GM15510 (cell line): Measurements from ENCODE around the gene PANK1.

Experiments
- POLR2A ChIP-seq: IDR thresholded peaks from 3 replicates; pipeline ENCODE4 v1.6.1; 2011; ENCODE audit warnings: borderline replicate concordance; ENCODE audit not compliant: insufficient read length; ENCODE audit errors: extremely low read depth

Gene PANK1

DNA sequence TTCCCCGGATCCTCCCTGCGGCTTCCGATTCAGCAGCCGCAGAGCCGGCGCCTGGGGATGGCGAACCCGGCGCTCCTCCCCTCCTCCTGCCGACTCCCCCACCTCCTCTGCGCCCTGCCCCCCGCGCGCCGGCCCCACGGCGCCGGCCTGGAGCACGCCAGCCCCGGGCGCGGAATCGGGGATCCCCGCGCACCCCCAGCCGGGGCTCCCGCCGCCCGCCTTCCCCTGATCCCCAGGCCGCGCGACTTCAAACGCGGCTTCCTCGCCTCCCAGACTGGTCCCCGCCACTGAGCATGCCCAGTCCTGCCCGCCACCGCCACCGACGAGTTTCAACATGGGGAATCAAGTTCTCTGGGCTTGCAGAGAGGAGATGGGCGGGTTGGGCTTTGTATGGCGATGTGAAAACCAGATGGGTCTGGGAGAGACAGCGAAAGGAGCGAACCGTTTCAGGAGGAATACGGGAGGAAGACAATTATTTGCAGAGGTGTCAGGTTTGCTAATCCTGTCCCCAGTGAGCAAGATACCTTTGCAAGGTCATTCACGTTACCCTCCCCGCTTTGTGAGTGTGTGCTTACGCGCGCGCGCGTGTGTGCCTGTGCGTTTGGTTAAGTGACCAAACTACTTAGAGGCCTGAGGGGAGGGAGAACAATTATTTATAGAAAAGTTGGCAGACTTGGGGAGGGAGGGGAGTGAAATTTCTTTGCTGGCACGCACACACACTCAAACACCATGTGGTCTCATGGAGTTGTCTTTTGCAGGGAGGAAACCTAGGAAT lies at the start of gene PANK1:
Gene PANK1 (minus strand): TSS at position 276 of the 775 bp plus-strand sequence. CDS start 351 bp downstream, outside the sequence.
- peak; percentile 75 for TF ChIP-seq POLR2A

DNA sequence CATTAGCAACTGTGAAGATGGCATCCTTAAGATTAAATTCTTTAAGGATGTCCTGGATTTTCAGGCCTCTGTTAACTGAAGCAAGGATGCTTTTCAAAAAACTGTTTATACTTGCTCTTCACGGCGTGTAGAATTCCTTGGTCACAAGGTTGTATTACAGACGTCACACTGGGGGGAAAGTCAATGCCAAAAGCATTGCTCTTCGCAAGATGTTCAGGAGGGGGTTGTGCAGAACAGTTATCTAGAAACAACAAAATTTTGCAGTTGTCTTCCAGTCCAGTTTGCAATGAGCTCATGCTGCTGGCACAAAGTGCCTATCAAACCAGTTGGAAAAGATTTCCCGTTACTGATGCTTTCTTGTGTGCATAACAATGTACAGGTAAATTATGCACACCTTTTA lies 48.1 kb upstream of the PANK1 start:
- no peak for TF ChIP-seq POLR2A

DNA sequence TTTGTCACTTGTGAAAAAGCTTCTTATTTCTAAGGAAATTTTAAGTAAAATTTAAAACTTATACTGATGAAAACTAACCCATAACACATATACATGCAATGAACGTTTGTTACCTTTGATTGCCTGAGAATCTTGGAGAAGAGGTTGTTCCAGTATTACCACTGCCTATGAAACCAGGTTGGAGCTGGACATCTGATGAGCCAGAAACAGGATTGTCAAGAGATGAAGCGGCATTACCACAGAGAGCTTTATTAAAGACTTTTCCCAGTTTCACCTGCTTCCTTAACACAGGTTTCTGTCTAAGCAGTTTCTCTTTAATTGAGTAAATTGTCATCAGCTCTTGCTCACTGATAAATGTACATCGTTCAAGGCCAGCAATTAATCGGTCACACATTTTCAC lies 47.4 kb upstream of the PANK1 start:
- TF ChIP-seq POLR2A: no peak

DNA sequence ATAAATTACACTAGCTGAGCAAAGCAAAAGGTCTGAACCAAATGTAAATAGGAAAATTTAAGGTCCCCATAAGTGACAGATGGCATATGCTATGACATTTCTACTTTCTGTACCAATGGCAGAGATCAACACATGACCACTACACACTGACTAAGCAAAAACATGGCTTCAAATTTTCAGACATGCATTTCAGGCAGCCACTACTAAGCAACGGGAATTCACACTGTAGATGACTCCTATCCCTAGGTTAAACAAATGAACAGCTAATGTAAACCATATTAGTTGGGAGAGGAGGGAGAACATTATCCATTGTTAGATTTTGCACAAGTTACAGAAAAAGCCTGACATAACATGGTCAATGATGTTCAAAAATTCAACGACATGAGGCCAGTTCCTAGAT lies 45.0 kb upstream of the PANK1 start:
- no peak for TF ChIP-seq POLR2A

DNA sequence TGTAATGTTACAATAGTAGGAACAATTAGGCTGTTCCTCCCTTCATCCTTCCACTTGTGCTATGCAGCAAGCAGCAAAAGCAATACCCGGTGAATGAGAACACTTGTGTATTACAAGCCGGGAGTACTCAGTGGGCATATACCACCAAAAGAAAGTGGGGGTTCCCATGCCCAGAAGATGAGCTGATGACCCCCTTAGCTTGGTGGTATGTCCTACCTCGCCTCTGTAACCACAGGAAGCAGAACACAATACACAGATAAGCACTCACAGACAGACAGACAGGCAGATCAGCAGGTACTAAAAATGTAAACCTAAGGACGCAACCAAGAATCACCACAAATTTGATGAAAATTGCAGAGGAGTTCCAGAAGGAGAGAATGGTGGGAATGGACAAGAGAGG lies 40.9 kb upstream of the PANK1 start:
- TF ChIP-seq POLR2A: no peak

DNA sequence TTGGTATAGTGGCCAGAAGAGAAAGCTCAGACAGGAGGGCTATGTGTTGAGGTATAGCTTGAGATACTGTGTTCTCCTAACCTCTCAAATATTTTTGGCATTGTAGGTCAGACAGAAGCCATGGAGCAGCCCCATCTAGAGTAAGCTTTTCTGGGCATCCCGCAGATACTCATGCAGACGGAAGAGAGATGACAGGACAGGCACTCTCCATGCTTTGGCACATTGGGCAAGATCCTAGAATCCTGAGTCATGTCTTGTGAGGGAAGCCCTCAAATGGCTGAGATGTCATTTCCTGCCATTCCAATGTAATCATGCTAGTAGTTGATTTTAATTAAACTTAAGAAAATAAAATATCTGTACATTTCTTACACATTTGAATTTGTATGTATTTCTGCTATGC lies 39.6 kb upstream of the PANK1 start:
- no peak for TF ChIP-seq POLR2A

DNA sequence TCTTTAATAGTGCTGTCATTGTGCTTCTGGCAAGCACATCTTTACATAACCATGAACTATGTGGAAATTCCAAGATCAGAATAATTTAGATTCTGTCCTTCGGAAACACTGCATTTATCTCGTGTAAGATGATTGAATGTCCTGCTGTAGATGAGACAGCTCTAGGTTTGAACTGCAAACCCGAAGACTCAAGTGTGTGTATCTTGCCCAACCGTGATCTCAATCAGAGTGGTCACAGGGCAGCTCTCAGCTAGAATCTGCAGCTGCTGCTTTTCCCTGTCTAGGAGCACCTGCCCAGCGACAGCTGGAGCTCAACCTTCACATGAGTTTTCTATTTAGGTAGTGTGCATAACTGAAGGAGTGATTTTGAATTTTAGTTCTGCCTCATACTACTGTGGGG lies 38.8 kb upstream of the PANK1 start:
- no peak for TF ChIP-seq POLR2A

DNA sequence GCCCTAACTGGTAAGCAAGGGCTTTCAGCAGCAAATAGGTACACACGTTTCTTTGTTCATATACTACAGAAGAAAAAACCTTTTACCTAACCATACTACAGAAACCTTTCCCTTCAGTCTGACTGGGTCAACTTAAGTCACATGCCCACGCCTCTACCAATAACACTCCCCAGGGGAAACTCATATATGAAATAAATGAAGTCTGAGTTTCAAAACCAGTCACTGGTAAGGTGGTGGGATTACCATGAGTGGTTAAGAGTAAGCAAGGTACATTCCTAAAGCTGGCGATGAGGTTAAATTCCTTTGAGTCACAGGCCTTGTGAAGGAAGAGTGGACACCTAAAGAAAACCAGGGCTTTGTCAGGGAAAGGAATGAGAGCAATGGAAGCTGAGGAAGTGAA lies 34.9 kb upstream of the PANK1 start:
- no peak for TF ChIP-seq POLR2A

DNA sequence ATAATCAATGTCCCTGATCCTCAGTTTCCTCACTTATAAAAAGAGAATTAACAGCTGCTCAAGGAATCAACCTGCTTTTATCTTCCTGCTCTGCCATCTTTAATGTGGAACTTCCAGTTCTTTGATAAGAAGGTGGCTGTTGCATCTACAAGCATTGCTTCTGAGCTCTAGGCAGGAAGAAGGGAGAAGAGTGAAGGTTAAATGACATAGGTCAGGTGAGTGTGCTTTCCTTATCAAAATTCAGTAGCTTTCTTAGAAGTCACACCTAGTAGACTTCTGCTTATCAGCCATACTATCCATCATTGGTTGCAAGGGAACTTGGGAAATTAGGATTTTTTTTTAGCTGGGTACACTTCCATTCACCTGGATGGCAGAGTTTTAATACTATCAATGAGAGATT lies 32.3 kb upstream of the PANK1 start:
- no peak for TF ChIP-seq POLR2A

DNA sequence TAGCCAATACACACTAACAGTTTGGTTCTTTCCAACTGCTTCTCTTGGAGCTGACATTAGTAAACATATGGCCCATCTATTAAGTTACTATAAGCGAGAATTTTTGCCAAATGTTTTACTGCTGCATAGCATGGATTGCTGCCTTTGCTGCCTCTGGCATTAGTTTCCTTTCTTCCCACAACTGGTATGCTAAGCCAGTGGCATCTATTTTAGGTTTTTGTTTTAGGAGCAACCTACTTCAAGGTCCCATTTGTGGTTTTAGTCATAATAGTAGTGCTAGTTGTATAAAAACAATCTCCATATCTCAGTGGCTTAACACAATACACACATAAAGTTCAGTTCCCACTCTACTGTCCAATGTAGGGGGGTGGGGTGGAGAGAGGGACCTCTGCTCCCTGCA lies 25.9 kb upstream of the PANK1 start:
- TF ChIP-seq POLR2A: no peak

DNA sequence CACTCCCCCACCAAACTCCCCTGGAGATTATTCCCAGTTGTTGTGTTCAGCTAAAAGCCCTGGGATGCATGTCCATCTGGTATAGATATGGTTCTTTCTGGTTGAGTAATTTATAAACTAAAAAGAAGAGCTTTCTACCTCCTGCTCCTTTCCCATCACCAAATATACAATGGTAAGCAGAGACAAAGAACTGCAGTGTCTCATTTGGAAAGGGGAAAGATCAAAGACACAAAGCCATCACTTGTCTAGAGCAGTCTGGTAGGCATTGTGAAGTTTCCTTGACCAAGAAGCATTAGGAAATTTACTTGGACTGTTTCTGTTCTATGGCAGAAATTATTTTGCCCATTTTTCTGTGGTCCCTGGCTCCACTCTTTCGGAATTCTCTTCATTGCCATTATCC lies 24.9 kb upstream of the PANK1 start:
- TF ChIP-seq POLR2A: no peak

DNA sequence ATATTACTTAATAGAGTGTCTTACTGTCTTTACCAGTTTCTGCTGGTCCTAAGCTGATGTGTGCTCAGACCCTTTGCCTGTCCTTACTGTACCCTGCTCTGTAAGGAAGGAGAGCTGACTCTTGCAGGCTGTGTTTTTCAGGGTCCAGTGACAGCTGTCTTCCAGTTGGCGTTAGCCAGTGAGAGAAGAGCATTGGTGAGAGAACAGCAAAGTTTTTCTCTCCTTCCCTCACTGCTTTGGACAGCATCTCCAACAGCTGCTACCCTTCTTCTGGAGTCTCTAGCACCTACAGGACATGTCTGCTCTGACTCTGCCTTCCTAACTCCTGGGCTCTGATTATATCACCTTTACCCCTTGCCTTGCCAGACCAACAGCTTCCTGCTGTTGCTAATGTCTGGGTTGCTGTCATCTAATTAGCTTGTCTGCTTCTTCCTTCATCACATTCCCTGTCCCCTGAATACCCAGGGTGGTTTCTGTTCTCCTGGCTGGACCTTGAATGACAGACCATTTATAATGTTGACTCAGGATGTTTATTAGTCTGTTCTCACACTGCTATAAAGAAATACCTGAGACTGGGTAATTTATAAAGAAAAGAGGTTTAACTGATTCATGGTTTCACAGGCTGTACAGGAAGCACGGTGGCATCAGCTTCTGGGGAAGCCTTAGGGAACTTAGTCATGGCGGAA lies 23.5 kb upstream of the PANK1 start:
- no peak for TF ChIP-seq POLR2A

DNA sequence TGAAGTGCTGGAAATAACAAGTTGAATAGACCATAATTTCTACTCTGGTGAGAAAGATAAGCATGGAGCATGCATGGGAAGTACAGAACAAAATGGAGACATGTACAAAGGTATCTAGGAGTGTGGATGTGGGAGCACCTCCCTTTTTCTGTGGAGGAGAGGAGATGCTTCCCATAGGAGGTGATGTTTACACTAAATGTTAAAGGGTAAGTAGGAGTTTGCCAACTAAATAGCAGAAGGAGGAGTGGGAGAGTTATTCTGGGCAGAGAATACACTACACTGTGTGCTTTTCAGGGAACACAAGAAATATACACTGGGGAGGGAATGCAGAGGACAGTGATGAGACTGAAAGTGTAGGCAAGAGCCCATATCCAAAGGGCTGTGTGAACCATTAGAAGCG lies 21.1 kb upstream of the PANK1 start:
- TF ChIP-seq POLR2A: no peak

DNA sequence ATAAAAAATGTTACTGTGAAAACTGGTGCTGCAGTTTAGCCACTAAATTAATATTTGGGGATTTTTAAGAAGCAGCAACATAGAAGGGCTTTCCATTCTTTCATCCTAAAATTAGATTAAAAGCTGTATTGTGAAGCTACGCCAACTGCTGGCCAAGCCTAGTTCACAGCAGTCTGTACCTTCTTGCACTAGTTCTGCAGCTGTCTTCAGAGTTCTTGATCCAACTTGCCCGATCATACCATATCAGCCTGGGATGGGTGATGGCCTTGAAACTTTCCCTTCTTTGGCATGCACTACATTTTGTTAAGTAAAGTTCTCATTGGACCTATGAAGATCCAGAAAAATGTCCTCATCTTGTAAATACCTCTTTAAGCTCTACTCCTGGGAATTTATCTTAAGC lies 20.3 kb upstream of the PANK1 start:
- no peak for TF ChIP-seq POLR2A

DNA sequence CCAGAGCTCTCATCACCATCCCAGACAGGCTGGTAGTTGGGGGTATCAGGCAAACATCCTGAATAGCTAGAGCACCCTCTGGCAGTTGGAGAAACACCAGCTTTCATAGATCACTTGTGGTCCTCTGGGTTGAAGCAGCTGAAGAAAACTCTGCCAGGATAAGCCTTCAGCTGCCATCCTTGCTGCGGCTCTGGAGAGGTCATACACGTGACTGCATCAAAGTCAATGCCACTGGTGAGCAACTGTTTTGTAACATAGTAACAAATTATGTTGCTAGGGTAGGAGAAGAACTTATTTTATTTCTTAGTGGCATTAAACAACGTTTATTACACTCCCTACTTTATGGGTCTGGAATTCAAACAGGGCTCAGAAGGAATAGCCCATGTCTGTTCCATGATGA lies 19.2 kb upstream of the PANK1 start:
- no peak for TF ChIP-seq POLR2A

DNA sequence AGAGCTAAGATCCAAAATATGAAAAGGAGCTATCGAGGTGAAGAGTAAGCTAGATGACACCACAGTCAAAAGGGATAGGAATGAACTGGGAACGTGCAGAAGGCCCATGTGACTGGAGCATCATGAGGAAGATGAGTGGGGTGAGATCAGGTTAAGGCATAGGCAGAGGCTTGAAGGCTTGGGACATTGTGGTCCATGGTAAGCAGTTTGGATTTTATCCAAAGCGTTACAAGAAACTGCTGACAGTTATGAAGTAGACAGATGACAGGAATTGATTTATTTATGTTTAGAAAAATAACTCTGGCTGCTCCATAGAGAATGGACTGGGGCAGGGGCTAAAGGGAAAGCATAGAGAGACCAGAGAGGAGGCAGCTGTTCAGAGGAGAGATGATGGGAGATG lies 18.1 kb upstream of the PANK1 start:
- TF ChIP-seq POLR2A: no peak
